ENCODE data around the gene TRDN. TPM values are rescaled to one million over a fixed set of nuclear protein-coding genes. Genes with fewer than 3 reads are reported as not detected.

TRDN gene
- total RNA-seq, 1 experiment from 2014 or later: 39.8 TPM

GRCh38 chr6:123640567-123641187 lies 3.9 kb upstream of the TRDN start (continued):
- no peak for TF ChIP-seq ZNF281 (CRISPR knock-in tag; IDR thresholded peaks at IDR 0.05)
- TF ChIP-seq PRRX2 (CRISPR knock-in tag; IDR thresholded peaks at IDR 0.05): no peak
- TF ChIP-seq IRF2 (CRISPR knock-in tag; IDR thresholded peaks at IDR 0.05; ENCODE audit: borderline replicate concordance, low read depth): no peak

- CTCF ChIA-PET: interaction anchor here (1.0 kb wide), 1 partner anchor 10 kb away, joined by 3 read pairs; no protein-coding TSS in a partner anchor
- no peak overlapping the region for H3K27ac Mint-ChIP-seq
- no peak overlapping the region for H3K4me3 Mint-ChIP-seq
- H3K27me3 Mint-ChIP-seq (ENCODE audit: low read depth): no peaks in the 10 kb centered on the region
- DNase-seq (ENCODE audit: low spot score) (no peak), ATAC-seq (no peak)
- H3K4me1 Mint-ChIP-seq: peaks cover 31% of the 10 kb centered on the region
- no peaks in the 10 kb centered on the region for H3K36me3 Mint-ChIP-seq
- H3K9me3 Mint-ChIP-seq: no peaks in the 10 kb centered on the region
- no peak for TF ChIP-seq SMAD4 (CRISPR knock-in tag; IDR thresholded peaks at IDR 0.05)
- POLR2A ChIA-PET: no interaction called here
These were observed 2.1 kb upstream of the TRDN start for GRCh38 chr6:123638865-123639264.

DNA sequence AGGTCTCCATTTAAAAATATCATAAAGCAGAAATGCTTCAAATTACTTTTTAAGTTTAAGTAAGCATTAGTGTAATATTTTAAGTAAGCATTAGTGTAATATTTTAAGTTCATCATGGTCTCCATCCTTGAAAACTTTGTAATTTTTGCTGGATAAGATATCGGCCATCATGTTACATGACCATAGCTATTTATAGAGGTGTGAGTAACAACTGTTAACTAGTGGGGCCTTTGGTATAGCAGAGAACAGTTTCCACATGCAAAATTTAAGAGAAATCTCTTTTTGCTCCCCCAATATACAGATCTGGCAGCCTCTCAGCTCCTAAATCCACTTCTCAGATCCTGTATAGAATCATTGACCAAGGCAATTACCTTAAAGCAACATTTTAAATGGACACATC lies 468 bp downstream of the TRDN start:
- Mint-ChIP-seq H3K4me1 (peaks cover 34% of the 10 kb centered on the region), H3K27me3 (ENCODE audit: low read depth) (no peaks in the 10 kb centered on the region), H3K9me3 (no peaks in the 10 kb centered on the region), H3K4me3 (no peak overlapping the region), H3K36me3 (no peaks in the 10 kb centered on the region), H3K27ac (no peak overlapping the region)
- DNase-seq (ENCODE audit: low spot score): no peak
- ATAC-seq: no peak
- ChIA-PET POLR2A (no interaction called here), CTCF (no interaction called here)
- TF ChIP-seq ATF6 (CRISPR knock-in tag; IDR thresholded peaks at IDR 0.05): no peak
- no peak for TF ChIP-seq E2F4 (CRISPR knock-in tag; IDR thresholded peaks at IDR 0.05; ENCODE audit: borderline replicate concordance, low read depth)
- TF ChIP-seq CREB1 (CRISPR knock-in tag; IDR thresholded peaks at IDR 0.05): no peak
- TF ChIP-seq, protein P1, sequence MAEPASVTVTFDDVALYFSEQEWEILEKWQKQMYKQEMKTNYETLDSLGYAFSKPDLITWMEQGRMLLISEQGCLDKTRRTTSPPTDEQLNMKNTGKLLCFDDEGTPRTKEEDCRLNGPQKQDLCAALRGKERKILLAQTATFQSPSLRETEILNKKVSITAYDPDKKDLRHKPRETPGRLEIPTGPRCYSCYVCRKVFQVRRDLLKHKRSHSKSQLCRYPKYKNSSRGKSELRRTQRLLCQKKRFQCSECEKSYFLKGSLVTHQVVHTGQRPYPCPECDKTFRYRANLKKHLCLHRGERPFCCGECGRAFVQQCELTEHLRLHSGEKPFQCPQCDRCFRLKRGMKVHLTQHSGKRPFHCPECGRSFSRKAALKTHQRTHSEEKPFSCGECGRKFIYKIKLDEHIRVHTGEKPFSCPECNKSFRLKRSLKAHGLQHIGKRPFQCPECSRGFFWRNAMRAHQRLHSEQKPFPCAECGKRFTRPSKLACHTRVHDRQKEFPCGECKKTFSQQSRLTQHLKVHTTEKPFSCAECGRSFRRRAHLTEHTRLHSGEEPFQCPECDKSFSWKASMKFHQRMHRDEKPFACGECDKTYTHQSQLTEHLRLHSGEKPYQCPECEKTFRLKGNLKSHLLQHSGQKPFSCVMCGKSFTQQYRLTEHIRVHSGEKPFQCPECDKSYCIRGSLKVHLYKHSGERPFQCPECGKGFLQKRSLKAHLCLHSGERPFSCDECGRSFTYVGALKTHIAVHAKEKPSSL (CRISPR knock-in tag; conservative IDR thresholded peaks at IDR 0.05): no peak
- no peak for TF ChIP-seq ZBTB21 (CRISPR knock-in tag; IDR thresholded peaks at IDR 0.05; ENCODE audit: borderline replicate concordance)
- TF ChIP-seq EMX1 (CRISPR knock-in tag; IDR thresholded peaks at IDR 0.05): no peak
- no peak for TF ChIP-seq CDX4 (CRISPR knock-in tag; IDR thresholded peaks at IDR 0.05; ENCODE audit: borderline replicate concordance)
- TF ChIP-seq ZNF671 (CRISPR knock-in tag; IDR thresholded peaks at IDR 0.05): no peak
- TF ChIP-seq, protein P2, sequence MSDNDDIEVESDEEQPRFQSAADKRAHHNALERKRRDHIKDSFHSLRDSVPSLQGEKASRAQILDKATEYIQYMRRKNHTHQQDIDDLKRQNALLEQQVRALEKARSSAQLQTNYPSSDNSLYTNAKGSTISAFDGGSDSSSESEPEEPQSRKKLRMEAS (CRISPR knock-in tag; IDR thresholded peaks at IDR 0.05): no peak
- TF ChIP-seq SMAD3 (CRISPR knock-in tag; IDR thresholded peaks at IDR 0.05; ENCODE audit: borderline replicate concordance): no peak
- no peak for TF ChIP-seq ZNF138 (CRISPR knock-in tag; conservative IDR thresholded peaks at IDR 0.05)
- no peak for TF ChIP-seq ZNF512 (CRISPR knock-in tag; IDR thresholded peaks at IDR 0.05; ENCODE audit: borderline replicate concordance)
- no peak for TF ChIP-seq SOX15 (CRISPR knock-in tag; IDR thresholded peaks at IDR 0.05)
